ENCODE data around the gene MRPL2. TPM values are rescaled to one million over a fixed set of nuclear protein-coding genes. Genes with fewer than 3 reads are reported as not detected.

MRPL2 gene
- total RNA-seq, 1 donor from 2014 or later: 47.4 TPM

- no peak overlapping the region for H3K4me3 ChIP-seq (ENCODE audit: insufficient read depth, low read depth, low read length)
- H4K20me1 ChIP-seq (ENCODE audit: insufficient read depth, low read length): peaks cover 81% of the 10 kb centered on the region
- DNase-seq (ENCODE audit: low read depth) (no peak), FAIRE-seq (no peak)
- H3K27ac Mint-ChIP-seq (ENCODE audit: unreplicated experiment): no peak overlapping the region
- H3K4me3 Mint-ChIP-seq (ENCODE audit: unreplicated experiment): peak overlapping the region; percentile 50
- H3K9ac ChIP-seq (ENCODE audit: low read length): no peak overlapping the region
- H2AFZ ChIP-seq (ENCODE audit: low read depth, low read length): no peak overlapping the region
- peaks cover 96% of the 10 kb centered on the region for H3K79me2 ChIP-seq (ENCODE audit: insufficient read depth, low read length)
- H3K4me2 ChIP-seq (ENCODE audit: low read length): no peak overlapping the region
- H3K27me3 Mint-ChIP-seq (ENCODE audit: low read depth, unreplicated experiment): no peaks in the 10 kb centered on the region
- H3K9me3 ChIP-seq (ENCODE audit: insufficient read depth, low read depth, low read length): no peaks in the 10 kb centered on the region
- H3K4me1 ChIP-seq (ENCODE audit: insufficient read depth, low read length): peaks cover 48% of the 10 kb centered on the region
- peaks cover 73% of the 10 kb centered on the region for H3K4me1 Mint-ChIP-seq (ENCODE audit: low read depth, unreplicated experiment)
- no peaks in the 10 kb centered on the region for H3K36me3 ChIP-seq (ENCODE audit: insufficient read depth, low read length)
- TF ChIP-seq EZH2 (IDR thresholded peaks at IDR 0.05; ENCODE audit: insufficient read depth, low read length): no peak
- TF ChIP-seq CTCF (IDR thresholded peaks at IDR 0.05; ENCODE audit: insufficient read depth, low read depth, low read length): no peak
- no peak overlapping the region for H3K27ac ChIP-seq (ENCODE audit: low read depth, low read length)
- H3K36me3 Mint-ChIP-seq (ENCODE audit: low read depth, unreplicated experiment): peaks cover 6% of the 10 kb centered on the region
- no peaks in the 10 kb centered on the region for H3K9me3 Mint-ChIP-seq (ENCODE audit: unreplicated experiment)
- H3K27me3 ChIP-seq (ENCODE audit: insufficient read depth, low read length): no peaks in the 10 kb centered on the region
These were observed 32.3 kb upstream of the MRPL2 start for GRCh38 chr6:43091436-43091991.

- Histone ChIP-seq H3K9ac (ENCODE audit: low read length) (peak overlapping the region; percentile 42), H4K20me1 (ENCODE audit: insufficient read depth, low read length) (peaks cover 81% of the 10 kb centered on the region), H3K9me3 (ENCODE audit: insufficient read depth, low read depth, low read length) (no peaks in the 10 kb centered on the region), H3K27me3 (ENCODE audit: insufficient read depth, low read length) (no peaks in the 10 kb centered on the region), H3K36me3 (ENCODE audit: insufficient read depth, low read length) (no peaks in the 10 kb centered on the region), H3K4me3 (ENCODE audit: insufficient read depth, low read depth, low read length) (no peak overlapping the region), H3K4me1 (ENCODE audit: insufficient read depth, low read length) (peaks cover 43% of the 10 kb centered on the region), H2AFZ (ENCODE audit: low read depth, low read length) (no peak overlapping the region), H3K79me2 (ENCODE audit: insufficient read depth, low read length) (peaks cover 96% of the 10 kb centered on the region), H3K27ac (ENCODE audit: low read depth, low read length) (no peak overlapping the region), H3K4me2 (ENCODE audit: low read length) (peak overlapping the region; percentile 39)
- FAIRE-seq (no peak), DNase-seq (ENCODE audit: low read depth) (no peak)
- Mint-ChIP-seq H3K9me3 (ENCODE audit: unreplicated experiment) (no peaks in the 10 kb centered on the region), H3K4me3 (ENCODE audit: unreplicated experiment) (peak overlapping the region; percentile 50), H3K27ac (ENCODE audit: unreplicated experiment) (peak overlapping the region; percentile 90), H3K36me3 (ENCODE audit: low read depth, unreplicated experiment) (peaks cover 7% of the 10 kb centered on the region), H3K4me1 (ENCODE audit: low read depth, unreplicated experiment) (peaks cover 74% of the 10 kb centered on the region), H3K27me3 (ENCODE audit: low read depth, unreplicated experiment) (no peaks in the 10 kb centered on the region)
- TF ChIP-seq EZH2 (IDR thresholded peaks at IDR 0.05; ENCODE audit: insufficient read depth, low read length): no peak
- no peak for TF ChIP-seq CTCF (IDR thresholded peaks at IDR 0.05; ENCODE audit: insufficient read depth, low read depth, low read length)
These were observed 31.8 kb upstream of the MRPL2 start for GRCh38 chr6:43091020-43091419.

- peaks cover 9% of the 10 kb centered on the region for H3K36me3 Mint-ChIP-seq (ENCODE audit: low read depth, unreplicated experiment)
- Histone ChIP-seq H3K9me3 (ENCODE audit: insufficient read depth, low read depth, low read length) (no peaks in the 10 kb centered on the region), H4K20me1 (ENCODE audit: insufficient read depth, low read length) (peaks cover 79% of the 10 kb centered on the region), H3K9ac (ENCODE audit: low read length) (peak overlapping the region; percentile 42), H3K36me3 (ENCODE audit: insufficient read depth, low read length) (no peaks in the 10 kb centered on the region), H3K27ac (ENCODE audit: low read depth, low read length) (peak overlapping the region; percentile 20), H3K79me2 (ENCODE audit: insufficient read depth, low read length) (peaks cover 96% of the 10 kb centered on the region), H3K4me3 (ENCODE audit: insufficient read depth, low read depth, low read length) (no peak overlapping the region), H3K4me2 (ENCODE audit: low read length) (peak overlapping the region; percentile 39), H3K27me3 (ENCODE audit: insufficient read depth, low read length) (no peaks in the 10 kb centered on the region), H2AFZ (ENCODE audit: low read depth, low read length) (no peak overlapping the region), H3K4me1 (ENCODE audit: insufficient read depth, low read length) (peaks cover 38% of the 10 kb centered on the region)
- H3K27ac Mint-ChIP-seq (ENCODE audit: unreplicated experiment): peak overlapping the region; percentile 90
- no peak for DNase-seq (ENCODE audit: low read depth)
- H3K9me3 Mint-ChIP-seq (ENCODE audit: unreplicated experiment): no peaks in the 10 kb centered on the region
- H3K27me3 Mint-ChIP-seq (ENCODE audit: low read depth, unreplicated experiment): no peaks in the 10 kb centered on the region
- H3K4me1 Mint-ChIP-seq (ENCODE audit: low read depth, unreplicated experiment): peaks cover 71% of the 10 kb centered on the region
- no peak for FAIRE-seq
- TF ChIP-seq EZH2 (IDR thresholded peaks at IDR 0.05; ENCODE audit: insufficient read depth, low read length) (no peak), CTCF (IDR thresholded peaks at IDR 0.05; ENCODE audit: insufficient read depth, low read depth, low read length) (no peak)
- H3K4me3 Mint-ChIP-seq (ENCODE audit: unreplicated experiment): peak overlapping the region; percentile 55
These were observed 31.3 kb upstream of the MRPL2 start for GRCh38 chr6:43090559-43090956.
